Activated CD4-positive, CD25-positive, alpha-beta regulatory T cell treated with anti-CD3 and anti-CD28 coated beads, Interleukin-2, amount 50 U/mL, for 72 hours (primary cell): ENCODE results near the gene TFF2.

Experiments used
- DNase-seq: peaks from one replicate; pipeline ENCODE4 v3.0.0; 2021

Gene TFF2

GRCh38 chr21:42350927-42351426 is at the start of gene TFF2:
TSS of gene TFF2 (minus strand) at chr21:42350994. CDS start at chr21:42350957, 37 bp downstream.
- DNase-seq: peak; percentile 24

- DNase-seq: no peak
These were observed 49.7 kb upstream of the TFF2 start for GRCh38 chr21:42400525-42400924.

DNA sequence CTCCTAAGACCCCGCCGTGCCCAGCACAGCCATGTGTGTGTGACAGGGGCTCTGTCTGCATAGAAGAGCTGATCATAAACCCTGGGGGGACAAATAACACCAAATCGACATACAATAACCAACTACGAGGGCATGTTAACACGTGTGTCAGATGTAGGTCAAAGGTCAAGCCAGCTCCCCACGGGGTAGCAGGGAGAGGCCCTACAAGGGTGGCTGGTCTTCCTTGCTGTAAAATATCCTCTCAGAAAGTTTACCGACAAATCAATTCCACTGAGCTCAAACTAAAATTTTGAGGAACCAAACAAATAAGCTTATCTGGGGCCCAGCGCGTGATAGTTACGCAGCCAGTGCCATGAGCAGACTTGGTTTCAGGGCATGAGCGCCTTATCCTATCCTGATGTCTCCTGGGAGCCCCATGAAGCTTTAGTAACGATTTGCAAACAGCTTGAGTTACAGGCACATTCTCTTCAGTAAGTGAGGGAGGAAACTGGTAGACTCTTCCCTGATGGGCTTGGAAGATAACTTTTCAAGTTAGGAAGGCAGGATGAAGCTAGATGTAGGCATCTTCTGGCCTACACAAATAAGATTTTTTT is 47.7 kb upstream of the TFF2 start:
- no peak for DNase-seq

- no peak for DNase-seq
These were observed 47.1 kb upstream of the TFF2 start for GRCh38 chr21:42397746-42398394.

GRCh38 chr21:42396799-42397745 is 46.3 kb upstream of the TFF2 start:
- no peak for DNase-seq

- no peak for DNase-seq
These were observed 45.3 kb upstream of the TFF2 start, which contains the start of gene TMPRSS3 for GRCh38 chr21:42395905-42396651. TSS of gene TMPRSS3 (minus strand) at chr21:42396052. CDS start at chr21:42395417, 635 bp downstream.

DNA sequence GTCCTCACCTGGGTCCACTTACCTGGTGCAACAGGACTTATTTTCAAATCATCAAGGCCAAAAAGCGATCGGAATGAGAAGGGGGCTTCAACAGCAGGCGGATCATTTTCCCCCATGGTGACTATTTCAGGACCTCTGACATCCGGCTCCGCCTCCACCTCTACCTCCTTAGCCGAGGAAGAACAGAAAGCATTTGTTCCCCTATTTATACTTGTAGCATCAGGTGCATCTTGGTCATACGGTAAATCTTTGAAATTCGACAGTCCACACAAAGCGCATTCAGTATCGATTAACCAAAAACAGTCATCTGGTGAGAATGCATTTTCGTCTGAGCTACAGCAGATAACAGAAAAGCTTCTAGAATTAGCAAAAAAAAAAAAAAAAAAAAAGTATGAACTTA is 44.5 kb upstream of the TFF2 start:
- DNase-seq: no peak

DNA sequence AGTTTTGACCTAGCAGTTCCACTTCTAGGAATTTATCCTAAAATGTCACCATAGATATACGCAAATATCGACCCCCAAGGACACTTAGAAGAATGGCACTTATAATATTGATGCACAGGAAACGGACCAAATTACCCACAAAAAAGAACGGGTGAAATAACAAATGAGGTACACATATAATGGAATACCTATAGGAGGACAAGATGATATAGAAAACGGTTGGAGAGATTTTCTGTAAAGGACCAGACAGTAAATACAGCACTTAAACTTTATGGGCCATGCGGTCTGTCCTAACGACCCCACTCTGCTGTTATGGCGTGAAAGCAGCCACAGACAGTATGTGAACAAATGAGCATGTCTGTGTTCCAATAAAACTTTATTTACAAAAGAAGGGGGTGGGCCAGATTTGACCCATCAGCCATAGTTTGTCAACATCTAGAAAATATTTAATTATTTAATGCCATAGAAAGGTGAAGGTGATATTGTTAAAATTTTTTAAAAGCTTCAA is 42.7 kb upstream of the TFF2 start:
- DNase-seq: no peak

GRCh38 chr21:42392731-42393442 is 42.1 kb upstream of the TFF2 start:
- DNase-seq: no peak

DNA sequence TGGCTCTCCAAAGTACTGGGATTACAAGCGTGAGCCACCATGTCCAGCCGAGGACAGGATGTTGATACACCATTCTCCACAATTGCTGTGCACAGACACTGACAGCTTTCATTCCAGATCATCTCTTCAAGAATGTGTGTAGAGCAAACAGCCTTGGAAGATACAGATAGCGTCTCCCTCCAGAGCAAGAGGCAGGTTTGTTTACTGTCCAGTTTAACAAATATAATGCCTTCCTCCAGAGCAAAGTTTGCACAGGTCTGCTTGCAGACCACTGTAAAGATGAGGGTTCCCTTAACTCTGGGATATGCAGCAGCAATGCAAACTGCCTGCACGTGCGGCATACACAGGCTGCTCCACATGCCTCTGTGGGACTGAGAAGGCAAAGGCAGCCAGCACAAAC is 40.5 kb upstream of the TFF2 start:
- DNase-seq: no peak

GRCh38 chr21:42390696-42391095 is 39.9 kb upstream of the TFF2 start:
- no peak for DNase-seq

GRCh38 chr21:42390193-42390592 is 39.4 kb upstream of the TFF2 start:
- no peak for DNase-seq

GRCh38 chr21:42389449-42389835 is 38.6 kb upstream of the TFF2 start:
- DNase-seq: no peak

DNA sequence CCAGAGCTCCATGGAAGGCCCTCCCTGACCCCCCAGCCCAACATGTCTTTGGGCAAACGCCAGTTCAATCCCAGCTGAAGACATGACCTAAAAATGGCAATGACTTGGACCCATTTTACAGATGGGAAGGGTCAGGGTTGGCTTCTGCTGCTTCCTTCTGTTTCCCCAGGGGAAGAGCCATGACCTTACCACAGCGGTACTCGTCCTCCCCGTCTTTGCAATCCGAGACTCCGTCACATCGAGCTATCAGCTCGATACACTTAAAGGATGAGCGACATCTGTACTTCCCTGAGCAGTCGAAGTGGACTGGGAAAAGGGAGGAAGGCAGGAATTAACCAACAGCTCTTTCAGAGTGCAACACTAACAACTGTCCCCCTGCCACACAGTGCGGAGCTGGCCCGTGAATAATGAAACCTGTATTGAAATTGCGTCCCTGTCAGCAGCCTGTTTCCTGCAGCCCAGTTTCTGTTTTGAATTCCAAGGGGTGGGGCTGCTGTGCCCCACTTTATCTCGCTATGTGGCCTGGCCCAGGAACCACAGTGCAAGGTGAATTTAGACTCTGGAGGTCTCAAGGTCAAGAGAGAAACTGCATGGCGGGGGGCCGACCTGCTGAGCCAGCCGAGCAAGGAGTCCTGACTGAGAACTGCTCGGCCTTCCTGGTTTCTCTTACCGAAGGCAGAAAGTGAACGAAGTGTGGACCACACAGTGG is 38.1 kb upstream of the TFF2 start:
- no peak for DNase-seq

DNA sequence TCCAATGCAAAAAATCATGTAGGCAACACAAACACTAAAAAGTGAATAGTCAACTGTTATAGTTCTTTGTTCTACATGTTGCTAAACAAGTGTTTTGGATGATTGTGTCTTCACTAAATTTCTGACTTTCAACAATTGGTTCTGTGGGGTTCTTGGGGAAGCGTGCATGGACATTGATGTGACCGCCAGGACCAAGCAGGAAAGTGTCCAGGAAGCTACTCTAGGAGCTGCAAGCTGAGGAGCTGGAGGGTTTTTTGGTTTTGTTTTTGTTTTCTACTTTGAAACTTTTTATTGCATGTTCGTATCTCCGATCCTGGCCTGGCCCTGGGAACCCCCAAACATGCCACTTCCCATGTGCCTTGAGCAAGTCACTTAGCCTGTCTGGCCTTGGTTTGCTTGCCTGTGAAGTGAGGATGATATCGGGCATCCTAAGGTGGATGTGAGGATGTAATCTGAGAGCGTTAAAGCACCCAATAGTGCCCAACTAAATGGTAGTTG is 37.1 kb upstream of the TFF2 start:
- DNase-seq: no peak

- DNase-seq: no peak
These were observed 36.4 kb upstream of the TFF2 start for GRCh38 chr21:42387164-42387563.

DNA sequence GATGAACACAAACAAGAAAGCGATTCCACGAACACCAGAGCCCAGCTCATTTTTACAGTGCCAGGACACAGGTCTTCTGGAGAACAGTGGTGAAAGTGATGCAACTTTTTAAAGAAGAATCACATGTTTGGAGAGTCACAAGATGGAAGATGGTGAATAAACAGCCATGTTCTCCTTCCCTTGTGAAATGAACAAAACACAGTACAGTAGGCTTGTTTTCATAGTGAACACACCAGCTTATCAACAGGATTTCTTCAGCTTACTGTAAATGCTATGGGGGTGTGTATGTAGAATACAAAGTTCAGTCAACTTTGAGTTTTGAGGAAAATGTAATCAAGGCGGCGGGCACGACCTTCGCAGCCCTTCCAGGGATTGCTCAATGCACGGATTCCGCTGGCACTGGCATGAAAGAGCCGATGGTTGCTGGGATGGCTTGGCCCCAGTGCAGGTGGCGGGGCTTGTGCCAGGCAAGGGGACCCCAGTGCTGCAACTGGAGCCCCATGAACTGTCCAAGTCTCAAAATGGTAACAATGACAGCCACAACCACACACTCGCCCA is 35.3 kb upstream of the TFF2 start:
- DNase-seq: no peak

DNA sequence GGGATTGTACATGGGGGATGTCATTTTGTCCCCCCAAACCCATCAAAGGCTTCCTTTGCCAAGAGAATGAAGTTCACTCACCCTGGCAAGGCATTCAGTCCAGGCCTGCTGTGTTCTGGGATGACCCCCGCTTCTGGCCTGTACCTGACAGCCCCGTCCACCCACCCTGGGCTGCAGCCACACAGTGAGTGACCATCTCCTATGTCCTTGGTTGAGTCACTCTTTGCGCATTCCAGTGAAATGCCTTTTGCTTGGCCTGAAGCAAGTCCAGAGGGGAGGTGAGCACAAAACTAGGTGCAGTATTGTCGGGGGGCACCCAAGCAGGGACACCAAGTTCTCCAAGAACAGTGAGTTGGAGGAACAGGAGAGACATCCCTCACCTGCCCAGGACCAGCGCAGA is 34.8 kb upstream of the TFF2 start:
- DNase-seq: no peak

DNA sequence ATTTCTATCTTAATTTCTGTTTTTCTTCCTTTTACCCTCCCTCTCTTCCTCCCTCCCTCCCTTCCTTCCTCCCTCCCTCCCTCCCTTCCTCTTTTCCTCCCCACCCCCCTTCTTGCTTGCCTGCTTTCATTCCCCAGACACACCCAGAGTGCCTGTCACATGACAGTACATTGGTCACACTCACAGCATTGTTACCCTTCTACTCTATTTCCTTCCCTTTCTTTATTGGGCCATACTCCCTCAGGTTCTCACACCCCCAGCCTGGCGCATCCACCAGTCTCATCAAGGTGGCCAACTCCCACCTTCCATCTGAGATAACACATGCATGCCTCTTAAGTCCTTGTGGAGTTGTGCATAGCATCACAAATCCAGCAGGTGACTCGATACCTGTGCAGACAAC is 34.2 kb upstream of the TFF2 start:
- no peak for DNase-seq

DNA sequence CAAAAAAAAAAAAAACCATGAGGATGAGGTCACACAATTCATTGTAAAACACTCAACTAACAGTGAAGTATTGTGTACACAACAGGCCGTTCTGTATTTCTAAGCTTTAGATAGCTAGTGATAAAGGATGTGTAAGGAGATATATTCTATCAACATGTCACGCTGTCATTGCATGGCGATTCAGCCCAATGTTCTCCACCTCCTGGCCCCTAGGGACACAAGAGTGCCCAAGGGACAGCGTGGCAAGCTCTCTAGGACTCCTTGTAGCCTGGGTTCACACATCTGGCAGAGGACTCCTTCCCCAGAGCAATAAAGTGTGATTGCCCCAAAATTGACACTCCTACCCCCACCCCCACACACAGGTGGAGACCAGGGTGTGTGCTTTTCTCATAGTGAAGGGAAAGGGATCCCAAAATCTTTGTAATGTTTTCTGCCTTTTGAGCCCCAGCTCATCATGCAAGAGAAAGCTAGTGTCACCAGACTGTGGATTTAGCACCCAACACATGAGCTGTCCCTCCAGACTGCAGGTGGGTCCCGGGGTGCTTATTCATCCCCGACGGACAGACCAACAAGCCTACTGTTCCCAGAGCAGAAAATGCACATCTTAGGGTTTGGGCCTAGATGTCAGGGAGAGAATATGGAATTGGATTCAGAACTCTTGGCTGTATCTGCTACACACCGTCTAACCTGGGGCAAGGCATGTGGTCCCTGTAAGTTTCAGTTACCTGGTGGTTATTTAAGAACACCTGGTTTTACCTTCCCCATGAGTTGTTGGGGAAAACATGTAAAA is 33.6 kb upstream of the TFF2 start:
- DNase-seq: no peak
